Measurements from ENCODE around the gene MICAL1. TPM values are rescaled to one million over a fixed set of nuclear protein-coding genes. Genes with fewer than 3 reads are reported as not detected.
A peak's percentile ranks its signal among the peaks of the same experiment; 100 is the strongest.

Gene MICAL1
- total and polyA plus RNA-seq, 2 experiments from 2014 or later: 8.6 to 19.6 TPM

GRCh38 chr6:109442393-109442924 is 13.1 kb downstream of the MICAL1 start:
- H3K27me3 ChIP-seq: no peaks in the 10 kb centered on the region
- no peaks in the 10 kb centered on the region for H3K36me3 ChIP-seq
- no peak for DNase-seq (ENCODE audit: low read depth in 1 of 2, low spot score in 1 of 2)
- no peak overlapping the region for H3K4me3 ChIP-seq
- TF ChIP-seq CTCF (IDR thresholded peaks at IDR 0.05; ENCODE audit: low read depth, low read length): no peak
- peaks cover 6% of the 10 kb centered on the region for H3K4me1 ChIP-seq (ENCODE audit: low read depth)
- no peak overlapping the region for H3K27ac ChIP-seq
- H3K9me3 ChIP-seq (ENCODE audit: low read depth): no peaks in the 10 kb centered on the region

DNA sequence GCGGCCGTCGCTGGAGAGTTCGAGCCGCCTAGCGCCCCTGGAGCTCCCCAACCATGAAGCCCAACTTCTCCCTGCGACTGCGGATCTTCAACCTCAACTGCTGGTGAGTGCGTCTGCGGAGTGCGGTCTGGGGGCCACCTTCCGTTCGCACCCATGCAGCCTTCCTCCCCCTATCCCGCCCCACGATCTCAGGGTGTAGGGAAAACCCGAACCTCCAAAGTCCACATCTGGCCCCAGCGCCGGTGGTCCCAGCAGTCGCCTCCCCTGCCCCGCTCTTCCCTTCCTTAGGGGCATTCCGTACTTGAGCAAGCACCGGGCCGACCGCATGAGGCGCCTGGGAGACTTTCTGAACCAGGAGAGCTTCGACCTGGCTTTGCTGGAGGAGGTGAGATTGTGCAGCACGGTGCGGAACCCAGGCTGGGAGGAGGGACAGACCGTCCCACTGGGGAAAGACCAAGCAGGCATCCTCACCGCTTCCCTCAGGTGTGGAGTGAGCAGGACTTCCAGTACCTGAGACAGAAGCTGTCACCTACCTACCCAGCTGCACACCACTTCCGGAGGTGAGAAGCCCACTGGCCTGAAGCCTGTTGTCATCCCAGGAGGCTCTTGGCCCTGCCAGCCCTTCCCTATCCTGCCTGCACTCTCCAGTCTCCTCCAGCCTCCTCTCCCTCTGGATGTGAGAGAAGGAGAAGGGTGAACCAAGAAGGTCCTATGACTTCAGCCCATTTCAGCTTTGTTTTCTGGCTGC is 14.3 kb downstream of the MICAL1 start:
- Histone ChIP-seq H3K9me3 (ENCODE audit: low read depth) (no peaks in the 10 kb centered on the region), H3K4me3 (peak overlapping the region; percentile 78), H3K4me1 (ENCODE audit: low read depth) (peaks cover 6% of the 10 kb centered on the region), H3K27ac (peak overlapping the region; percentile 20), H3K36me3 (no peaks in the 10 kb centered on the region), H3K27me3 (no peaks in the 10 kb centered on the region)
- DNase-seq (ENCODE audit: low read depth in 1 of 2, low spot score in 1 of 2): peak; percentile 56 to 70
- TF ChIP-seq CTCF (IDR thresholded peaks at IDR 0.05; ENCODE audit: low read depth, low read length): no peak

DNA sequence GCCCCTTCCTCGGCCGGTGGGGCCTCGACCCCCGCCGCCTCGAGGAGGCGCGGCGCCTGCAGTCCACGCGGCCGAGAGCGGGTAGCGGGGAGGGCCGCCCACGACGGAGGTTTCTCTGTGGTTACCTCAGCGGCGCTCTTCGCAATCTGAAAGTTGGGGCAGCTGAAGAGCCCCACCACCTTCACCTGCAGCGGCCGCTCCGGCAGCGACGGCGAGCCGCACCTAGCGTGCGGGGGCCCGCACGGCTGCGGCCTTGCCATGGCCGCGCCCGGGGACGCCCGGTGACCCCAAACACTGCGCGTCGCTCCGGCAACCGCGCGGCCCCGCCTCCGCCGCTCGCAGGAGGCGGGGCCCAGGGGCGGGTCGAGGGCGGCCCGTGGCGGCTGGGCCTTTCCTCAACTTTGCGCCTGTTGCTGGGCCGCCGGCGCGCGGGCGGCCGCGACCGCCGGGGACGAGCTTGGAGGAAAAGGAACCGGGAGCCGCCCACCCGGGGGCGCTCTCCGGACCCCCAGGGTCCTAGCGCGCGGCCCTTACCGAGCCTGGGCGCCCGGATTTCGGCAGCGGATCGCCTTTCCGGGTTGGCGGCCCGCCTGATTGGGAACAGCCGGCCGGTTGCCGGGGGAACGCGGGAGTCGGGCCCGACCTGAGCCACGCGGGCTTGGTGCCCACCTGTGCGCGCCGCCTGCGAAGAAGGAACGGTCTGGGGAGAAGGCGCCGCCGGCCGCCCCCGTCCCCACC is 15.1 kb downstream of the MICAL1 start, which contains the start of the genes PPIL6 and SMPD2:
PPIL6 (minus strand) TSS at position 298 of the 738 bp plus-strand sequence; CDS start at position 260, 38 bp downstream.
SMPD2 (plus strand) TSS at position 394 of the 738 bp plus-strand sequence. CDS start 398 bp downstream, outside the sequence.
- TF ChIP-seq CTCF (IDR thresholded peaks at IDR 0.05; ENCODE audit: low read depth, low read length): peak; percentile 34
- DNase-seq (ENCODE audit: low read depth in 1 of 2, low spot score in 1 of 2): peak; percentile 95 to 96
- peak within 1 kb of the TSS; percentile 50 for H3K27ac ChIP-seq
- peaks cover 6% of the 10 kb centered on the region for H3K4me1 ChIP-seq (ENCODE audit: low read depth)
- H3K4me3 ChIP-seq: peak within 1 kb of the TSS; percentile 78
- H3K36me3 ChIP-seq: no peaks in the 10 kb centered on the region
- no peaks in the 10 kb centered on the region for H3K9me3 ChIP-seq (ENCODE audit: low read depth)
- H3K27me3 ChIP-seq: no peaks in the 10 kb centered on the region

- no peak for DNase-seq (ENCODE audit: low read depth in 1 of 2, low spot score in 1 of 2)
- TF ChIP-seq CTCF (IDR thresholded peaks at IDR 0.05; ENCODE audit: low read depth, low read length): no peak
- Histone ChIP-seq H3K9me3 (ENCODE audit: low read depth) (no peaks in the 10 kb centered on the region), H3K27ac (no peak overlapping the region), H3K36me3 (no peaks in the 10 kb centered on the region), H3K27me3 (no peaks in the 10 kb centered on the region), H3K4me1 (ENCODE audit: low read depth) (no peaks in the 10 kb centered on the region), H3K4me3 (no peak overlapping the region)
Measured at GRCh38 chr6:109436041-109436440, 19.5 kb downstream of the MICAL1 start.

DNA sequence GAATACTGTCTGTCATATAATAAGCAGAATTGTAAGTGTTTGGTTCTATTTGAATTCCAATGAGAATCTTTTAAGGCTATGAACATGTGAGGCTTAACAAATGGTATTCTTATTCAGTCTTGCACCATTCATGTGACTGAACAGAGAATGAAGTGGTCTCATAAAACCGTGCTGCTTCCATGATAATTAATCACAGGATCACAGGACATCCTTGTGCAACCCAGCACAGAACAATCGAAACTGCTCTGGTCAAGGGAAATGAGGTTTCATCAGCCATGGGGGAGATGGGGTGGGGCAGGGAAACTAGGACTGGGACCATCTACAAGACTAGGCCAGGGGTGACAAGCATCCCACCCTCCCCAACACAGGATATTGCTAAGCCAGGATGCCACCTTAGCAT is 21.1 kb downstream of the MICAL1 start:
- Histone ChIP-seq H3K4me1 (ENCODE audit: low read depth) (no peaks in the 10 kb centered on the region), H3K4me3 (no peak overlapping the region), H3K27me3 (no peaks in the 10 kb centered on the region), H3K27ac (no peak overlapping the region), H3K36me3 (no peaks in the 10 kb centered on the region), H3K9me3 (ENCODE audit: low read depth) (no peaks in the 10 kb centered on the region)
- DNase-seq (ENCODE audit: low read depth in 1 of 2, low spot score in 1 of 2): peak in 1 of 2 donors; percentile 60
- TF ChIP-seq CTCF (IDR thresholded peaks at IDR 0.05; ENCODE audit: low read depth, low read length): no peak

All from cardiac muscle cell (in vitro differentiated cells and primary cell).